NCI-H748 (cell line): ENCODE data around the gene TNK2.
"Not testable (repeated sequence)": the region's sequence is repeated elsewhere in the genome, so short reads cannot be mapped to it uniquely, and the experiment has no call there.

Experiments used
- DNase-seq: peaks from one replicate; lab custom pipeline; 2025; ENCODE audit not compliant: unreplicated experiment; lab: John Stamatoyannopoulos, UW

The TNK2 gene

GRCh38 chr3:195824425-195825190, 83.7 kb downstream of the TNK2 start:
- DNase-seq: not testable (repeated sequence)

DNA sequence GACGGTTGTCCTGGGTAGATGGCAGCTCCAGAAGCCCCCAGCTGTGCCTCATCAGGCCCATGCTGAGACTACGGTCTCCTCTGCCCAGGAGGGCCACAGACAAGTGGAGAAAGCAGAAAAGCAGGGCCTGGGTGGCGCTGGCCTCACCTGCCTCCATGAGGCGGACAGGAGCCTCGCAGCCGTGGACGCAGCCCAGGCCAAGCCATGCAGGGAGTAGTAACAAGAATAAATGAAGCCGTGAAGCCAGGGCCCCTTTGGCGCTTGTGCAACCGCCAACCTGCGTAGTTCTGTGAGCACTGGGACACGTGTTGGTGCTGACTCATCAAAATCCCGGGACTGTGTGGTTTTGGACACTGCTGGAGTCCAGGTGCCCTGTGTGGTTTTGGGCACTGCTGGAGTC, 84.4 kb downstream of the TNK2 start:
- DNase-seq: peak; percentile 5

GRCh38 chr3:195823280-195823679, 85.1 kb downstream of the TNK2 start:
- DNase-seq: no peak

DNA sequence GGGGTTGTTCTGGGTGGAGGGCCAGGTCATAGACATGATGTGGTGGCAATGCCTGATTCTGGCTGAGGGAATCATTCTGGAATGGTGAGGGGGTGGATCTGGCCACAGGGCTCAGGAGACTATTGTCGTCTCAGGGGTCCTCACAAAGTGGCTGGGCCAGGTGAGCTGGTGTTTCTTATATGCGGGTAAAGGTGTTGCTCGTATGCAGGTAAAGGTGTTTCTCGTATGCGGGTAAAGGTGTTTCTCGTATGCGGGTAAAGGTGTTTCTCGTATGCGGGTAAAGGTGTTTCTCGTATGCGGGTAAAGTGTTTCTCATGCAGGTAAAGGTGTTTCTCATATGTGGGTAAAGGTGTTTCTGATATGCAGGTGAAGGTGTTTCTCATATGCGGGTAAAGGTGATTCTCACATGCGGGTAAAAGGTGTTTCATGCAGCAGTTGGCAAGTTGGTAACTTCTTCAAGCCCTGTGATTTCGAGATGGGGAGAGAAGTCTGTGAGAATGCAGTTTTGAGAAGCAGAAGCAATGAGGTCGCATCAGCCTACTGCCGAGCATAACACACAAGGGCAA, 86.1 kb downstream of the TNK2 start:
- no peak for DNase-seq

GRCh38 chr3:195821403-195822130, 86.8 kb downstream of the TNK2 start:
- DNase-seq: no peak

- DNase-seq: no peak
Measured at GRCh38 chr3:195820901-195821300, 87.5 kb downstream of the TNK2 start.

- DNase-seq: no peak
Measured at GRCh38 chr3:195820186-195820585, 88.2 kb downstream of the TNK2 start.

- DNase-seq: no peak
Measured at GRCh38 chr3:195818301-195818700, 90.0 kb downstream of the TNK2 start.

- DNase-seq: no peak
Measured at GRCh38 chr3:195817578-195818135, 90.7 kb downstream of the TNK2 start.

- not testable (repeated sequence) for DNase-seq
Measured at GRCh38 chr3:195816276-195816913, 92.0 kb downstream of the TNK2 start.

GRCh38 chr3:195815169-195815771, 93.1 kb downstream of the TNK2 start:
- no peak for DNase-seq

- no peak for DNase-seq
Measured at GRCh38 chr3:195813916-195814640, 94.3 kb downstream of the TNK2 start.
